Measurements from ENCODE around the gene OR6X1.
"Not testable (repeated sequence)": the region's sequence is repeated elsewhere in the genome, so short reads cannot be mapped to it uniquely, and the experiment has no call there.

The OR6X1 gene

GRCh38 chr11:123751781-123752180, 2.5 kb downstream of the OR6X1 start:
- DNase-seq = no peak

GRCh38 chr11:123748349-123748748, 6.0 kb downstream of the OR6X1 start:
- DNase-seq = not testable (repeated sequence)

GRCh38 chr11:123745764-123746451, 8.4 kb downstream of the OR6X1 start:
- no peak for DNase-seq

- no peak for DNase-seq
Measured at GRCh38 chr11:123742724-123743120, 11.6 kb downstream of the OR6X1 start.

- no peak for DNase-seq
Measured at GRCh38 chr11:123742031-123742723, 12.1 kb downstream of the OR6X1 start.

GRCh38 chr11:123741159-123742030, 12.9 kb downstream of the OR6X1 start, which contains the start of gene ZNF202:
Gene ZNF202, minus strand, starts transcription at chr11:123741660. Its CDS starts 10,772 bp downstream, at chr11:123730888.
- DNase-seq = peak; percentile 94

GRCh38 chr11:123740787-123741158, 13.5 kb downstream of the OR6X1 start:
- no peak for DNase-seq

- DNase-seq = no peak
Measured at GRCh38 chr11:123738374-123738773, 15.9 kb downstream of the OR6X1 start.

- DNase-seq = no peak
Measured at GRCh38 chr11:123736769-123737168, 17.5 kb downstream of the OR6X1 start.

- no peak for DNase-seq
Measured at GRCh38 chr11:123729602-123730001, 24.7 kb downstream of the OR6X1 start.

- DNase-seq = no peak
Measured at GRCh38 chr11:123725995-123726655, 28.2 kb downstream of the OR6X1 start.

- DNase-seq = no peak
Measured at GRCh38 chr11:123719452-123719851, 34.9 kb downstream of the OR6X1 start.

- DNase-seq = no peak
Measured at GRCh38 chr11:123718469-123718868, 35.8 kb downstream of the OR6X1 start.

GRCh38 chr11:123718063-123718462, 36.3 kb downstream of the OR6X1 start:
- no peak for DNase-seq

- not testable (repeated sequence) for DNase-seq
Measured at GRCh38 chr11:123712627-123713026, 41.7 kb downstream of the OR6X1 start.

GRCh38 chr11:123707606-123708205, 46.6 kb downstream of the OR6X1 start:
- peak; percentile 61 for DNase-seq

- no peak for DNase-seq
Measured at GRCh38 chr11:123707206-123707605, 47.1 kb downstream of the OR6X1 start.

GRCh38 chr11:123704341-123704740, 50.0 kb downstream of the OR6X1 start:
- no peak for DNase-seq
